Sigmoid colon (tissue), 7 donors: ENCODE results near the gene KRTAP9-7. TPM values are rescaled to one million over a fixed set of nuclear protein-coding genes. Genes with fewer than 3 reads are reported as not detected.
"Not testable (repeated sequence)": the region's sequence is repeated elsewhere in the genome, so short reads cannot be mapped to it uniquely, and the experiment has no call there.

Experiments
- DNase-seq: peaks from one replicate; pipeline ENCODE4 v3.0.0-alpha.2; 2019
- H3K27ac ChIP-seq, 4 donors: fragments of 200-600 bp; sonication (generic); one replicate each; pipeline ENCODE4 v1.5.1; 2016 to 2019; ENCODE audit warnings: mild to moderate bottlenecking in 1 of 4
- H3K27me3 ChIP-seq, 3 donors: fragments of 200-600 bp; sonication (generic); one replicate each; pipeline ENCODE4 v1.5.1; 2019; ENCODE audit warnings: mild to moderate bottlenecking in 1 of 3
- H3K36me3 ChIP-seq, 4 donors: fragments of 200-600 bp; sonication (generic); one replicate each; pipeline ENCODE4 v1.5.1; 2016 to 2019
- H3K4me1 ChIP-seq, 4 donors: fragments of 200-600 bp; sonication (generic); one replicate each; pipeline ENCODE4 v1.5.1; 2017 to 2019
- H3K4me3 ChIP-seq, 4 donors: fragments of 200-600 bp; sonication (generic); one replicate each; pipeline ENCODE4 v1.5.1; 2017 to 2019; ENCODE audit warnings: mild to moderate bottlenecking in 2 of 4, moderate library complexity in 1 of 4
- H3K9me3 ChIP-seq, 4 donors: fragments of 200-600 bp in 3 of 4; sonication (generic) in 3 of 4; one replicate each; pipeline versions ENCODE4 v1.5.1 to v1.6.1; 2013 to 2019
- EP300 ChIP-seq, 4 donors: sonication (generic); formaldehyde crosslinking; IDR thresholded peaks; one replicate each; pipeline ENCODE4 v1.6.1; 2017; ENCODE audit warnings: antibody characterized with exemption in 4 of 4
- POLR2A ChIP-seq, 2 donors: fragments of 450-650 bp; IDR thresholded peaks; one replicate each; pipeline ENCODE4 v1.6.1; 2016; ENCODE audit warnings: antibody characterized with exemption in 2 of 2, mild to moderate bottlenecking in 2 of 2, moderate library complexity in 2 of 2
- POLR2AphosphoS5 ChIP-seq, 4 donors: sonication (generic); formaldehyde crosslinking; IDR thresholded peaks; one replicate each; pipeline ENCODE4 v1.6.1; 2017; ENCODE audit warnings: antibody characterized with exemption in 4 of 4
- WGBS, 2 donors: extraction: QIAGEN DNeasy Blood & Tissue Kit; methylation state at CpG; one replicate each; pipeline ENCODE4 v1.1.7; 2013; 5-methylcytosine and 5-hydroxymethylcytosine counted together
- intact Hi-C: fragments of 100-400 bp; cut with DNase I; formaldehyde crosslinking; loops from one replicate; pipeline ENCODE4 v1.15.1; 2023
- polyA plus RNA-seq, 3 donors: library from polyadenylated mRNA; stranded (reverse); fragments of 200-250 nt; gene quantifications; one replicate each; pipeline ENCODE4 v1.2.3, GENCODE V29; 2013
- total RNA-seq, 4 donors: library from RNA; depleted of rRNA; stranded (reverse); fragments of >200 nt; gene quantifications; one replicate each; pipeline ENCODE4 v1.1.0, GENCODE V29; 2016
- TF ChIP-seq, protein P1 (sequence below), 4 experiments: fragments of 450-650 bp in 3 of 4; fragments of 200-600 bp in 1 of 4; IDR thresholded peaks; one replicate each; pipeline ENCODE4 v1.5.1; 2016 to 2019; ENCODE audit warnings: antibody characterized with exemption in 4 of 4, mild to moderate bottlenecking in 3 of 4, moderate library complexity in 2 of 4
- donor health status: healthy with polysubstance abuse.
- donor health status: Bipolar disorder and iron deficiency.
- donor health status: healthy.

The KRTAP9-7 gene, protein sequence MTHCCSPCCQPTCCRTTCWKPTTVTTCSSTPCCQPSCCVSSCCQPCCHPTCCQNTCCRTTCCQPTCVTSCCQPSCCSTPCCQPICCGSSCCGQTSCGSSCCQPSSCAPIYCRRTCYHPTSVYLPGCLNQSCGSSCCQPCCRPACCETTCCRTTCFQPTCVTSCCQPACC
- total RNA-seq = not detected
- polyA plus RNA-seq = not detected

DNA sequence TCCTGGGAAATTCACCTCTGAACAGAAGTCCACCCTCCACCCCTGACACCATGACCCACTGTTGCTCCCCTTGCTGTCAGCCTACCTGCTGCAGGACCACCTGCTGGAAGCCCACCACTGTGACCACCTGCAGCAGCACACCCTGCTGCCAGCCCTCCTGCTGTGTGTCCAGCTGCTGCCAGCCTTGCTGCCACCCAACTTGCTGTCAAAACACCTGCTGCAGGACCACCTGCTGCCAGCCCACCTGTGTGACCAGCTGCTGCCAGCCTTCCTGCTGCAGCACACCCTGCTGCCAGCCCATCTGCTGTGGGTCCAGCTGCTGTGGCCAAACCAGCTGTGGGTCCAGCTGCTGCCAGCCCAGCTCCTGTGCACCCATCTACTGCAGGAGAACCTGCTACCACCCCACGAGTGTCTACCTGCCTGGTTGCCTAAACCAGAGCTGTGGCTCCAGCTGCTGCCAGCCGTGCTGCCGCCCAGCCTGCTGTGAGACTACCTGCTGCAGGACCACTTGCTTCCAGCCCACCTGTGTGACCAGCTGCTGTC, at the start of gene KRTAP9-7:
TSS of gene KRTAP9-7 (plus strand) at position 51 of the 543 bp plus-strand sequence. CDS start at position 51, 0 bp downstream.
- H3K4me1 ChIP-seq, H3K4me3 ChIP-seq, H3K27me3 ChIP-seq, H3K27ac ChIP-seq, H3K36me3 ChIP-seq, DNase-seq, H3K9me3 ChIP-seq: not testable (repeated sequence)
- 48 to 86% methylated on average over 3 of the region's 3 CpGs for WGBS, 2 donors
- intact Hi-C loops = loop anchor here (1.0 kb wide), 1 partner anchor 11 kb away; no protein-coding TSS in a partner anchor

DNA sequence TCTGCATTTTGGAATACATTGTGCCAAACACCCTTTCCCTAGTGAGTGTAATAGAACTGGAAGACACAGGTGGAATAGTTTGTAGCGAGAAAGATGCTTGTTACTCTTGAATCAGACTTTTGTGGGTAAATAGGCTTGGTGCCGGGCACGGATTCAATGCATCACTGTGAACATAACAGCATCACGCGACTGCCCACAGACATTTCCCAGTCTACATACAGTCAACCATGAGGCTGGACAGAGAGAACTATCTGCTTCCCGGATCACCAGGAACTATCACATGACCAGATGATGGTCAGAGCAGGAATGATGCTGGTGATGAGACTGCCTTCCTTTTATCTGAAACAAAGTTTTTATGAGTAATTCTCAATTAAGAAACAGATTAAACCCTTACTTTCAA, 49.4 kb upstream of the KRTAP9-7 start:
- no peak for TF ChIP-seq EP300 (IDR thresholded peaks at IDR 0.05)
- TF ChIP-seq POLR2A (IDR thresholded peaks at IDR 0.05) = no peak
- TF ChIP-seq POLR2AphosphoS5 (IDR thresholded peaks at IDR 0.05) = no peak
- TF ChIP-seq, protein P1, sequence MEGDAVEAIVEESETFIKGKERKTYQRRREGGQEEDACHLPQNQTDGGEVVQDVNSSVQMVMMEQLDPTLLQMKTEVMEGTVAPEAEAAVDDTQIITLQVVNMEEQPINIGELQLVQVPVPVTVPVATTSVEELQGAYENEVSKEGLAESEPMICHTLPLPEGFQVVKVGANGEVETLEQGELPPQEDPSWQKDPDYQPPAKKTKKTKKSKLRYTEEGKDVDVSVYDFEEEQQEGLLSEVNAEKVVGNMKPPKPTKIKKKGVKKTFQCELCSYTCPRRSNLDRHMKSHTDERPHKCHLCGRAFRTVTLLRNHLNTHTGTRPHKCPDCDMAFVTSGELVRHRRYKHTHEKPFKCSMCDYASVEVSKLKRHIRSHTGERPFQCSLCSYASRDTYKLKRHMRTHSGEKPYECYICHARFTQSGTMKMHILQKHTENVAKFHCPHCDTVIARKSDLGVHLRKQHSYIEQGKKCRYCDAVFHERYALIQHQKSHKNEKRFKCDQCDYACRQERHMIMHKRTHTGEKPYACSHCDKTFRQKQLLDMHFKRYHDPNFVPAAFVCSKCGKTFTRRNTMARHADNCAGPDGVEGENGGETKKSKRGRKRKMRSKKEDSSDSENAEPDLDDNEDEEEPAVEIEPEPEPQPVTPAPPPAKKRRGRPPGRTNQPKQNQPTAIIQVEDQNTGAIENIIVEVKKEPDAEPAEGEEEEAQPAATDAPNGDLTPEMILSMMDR (IDR thresholded peaks at IDR 0.05) = no peak
- no peak overlapping the region for H3K27ac ChIP-seq
- WGBS, 2 donors = 87 to 93% methylated on average over 6 of the region's 6 CpGs
- H3K4me3 ChIP-seq = no peak overlapping the region
- intact Hi-C loops = no loop called here
- no peaks in the 10 kb centered on the region for H3K27me3 ChIP-seq
- no peaks in the 10 kb centered on the region for H3K4me1 ChIP-seq
- H3K36me3 ChIP-seq = no peaks in the 10 kb centered on the region
- no peaks in the 10 kb centered on the region for H3K9me3 ChIP-seq
- no peak for DNase-seq

DNA sequence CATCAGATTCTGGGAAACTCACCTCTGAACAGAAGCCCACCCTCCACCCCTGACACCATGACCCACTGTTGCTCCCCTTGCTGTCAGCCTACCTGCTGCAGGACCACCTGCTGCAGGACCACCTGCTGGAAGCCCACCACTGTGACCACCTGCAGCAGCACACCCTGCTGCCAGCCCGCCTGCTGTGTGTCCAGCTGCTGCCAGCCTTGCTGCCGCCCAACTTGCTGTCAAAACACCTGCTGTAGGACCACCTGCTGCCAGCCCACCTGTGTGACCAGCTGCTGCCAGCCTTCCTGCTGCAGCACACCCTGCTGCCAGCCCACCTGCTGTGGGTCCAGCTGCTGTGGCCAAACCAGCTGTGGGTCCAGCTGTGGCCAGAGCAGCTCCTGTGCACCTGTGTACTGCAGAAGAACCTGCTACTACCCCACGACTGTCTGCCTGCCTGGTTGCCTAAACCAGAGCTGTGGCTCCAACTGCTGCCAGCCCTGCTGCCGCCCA, 48.9 kb upstream of the KRTAP9-7 start, which contains the start of gene KRTAP9-2:
TSS of gene KRTAP9-2 (plus strand) at position 51 of the 498 bp plus-strand sequence. CDS start at position 58, 7 bp downstream.
- H3K27me3 ChIP-seq, H3K4me1 ChIP-seq, H3K4me3 ChIP-seq, H3K36me3 ChIP-seq, H3K27ac ChIP-seq, H3K9me3 ChIP-seq, DNase-seq, intact Hi-C loops: not testable (repeated sequence)
- WGBS, 2 donors = 59 to 70% methylated on average over 3 to 4 of the region's 4 CpGs

DNA sequence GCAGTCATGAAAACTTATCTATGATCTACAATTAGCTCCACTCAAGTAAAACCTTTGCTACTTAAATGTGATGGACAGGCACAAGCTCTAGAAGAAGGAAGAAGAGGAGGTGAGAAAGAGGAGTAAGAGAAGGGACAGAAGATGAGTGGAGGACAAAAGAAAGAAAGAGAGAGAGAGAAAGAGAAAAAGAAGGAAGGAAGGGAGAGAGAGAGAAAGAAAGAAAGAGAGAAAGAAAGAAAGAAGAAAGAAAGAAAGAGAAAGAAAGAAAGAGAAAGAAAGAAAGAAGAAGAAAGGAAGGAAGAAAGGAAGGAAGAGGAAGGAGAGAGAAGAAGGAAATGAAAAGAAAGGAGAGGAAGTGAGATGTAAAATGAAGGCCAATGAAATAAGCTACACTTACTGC, 45.4 kb upstream of the KRTAP9-7 start:
- no peaks in the 10 kb centered on the region for H3K36me3 ChIP-seq
- H3K9me3 ChIP-seq = no peaks in the 10 kb centered on the region
- H3K27ac ChIP-seq = no peak overlapping the region
- intact Hi-C loops = no loop called here
- no peak overlapping the region for H3K4me3 ChIP-seq
- H3K4me1 ChIP-seq = no peaks in the 10 kb centered on the region
- no peak for DNase-seq
- no peaks in the 10 kb centered on the region for H3K27me3 ChIP-seq
- TF ChIP-seq, protein P1 (IDR thresholded peaks at IDR 0.05) = no peak
- TF ChIP-seq POLR2AphosphoS5 (IDR thresholded peaks at IDR 0.05) (no peak), EP300 (IDR thresholded peaks at IDR 0.05) (no peak), POLR2A (IDR thresholded peaks at IDR 0.05) (no peak)

DNA sequence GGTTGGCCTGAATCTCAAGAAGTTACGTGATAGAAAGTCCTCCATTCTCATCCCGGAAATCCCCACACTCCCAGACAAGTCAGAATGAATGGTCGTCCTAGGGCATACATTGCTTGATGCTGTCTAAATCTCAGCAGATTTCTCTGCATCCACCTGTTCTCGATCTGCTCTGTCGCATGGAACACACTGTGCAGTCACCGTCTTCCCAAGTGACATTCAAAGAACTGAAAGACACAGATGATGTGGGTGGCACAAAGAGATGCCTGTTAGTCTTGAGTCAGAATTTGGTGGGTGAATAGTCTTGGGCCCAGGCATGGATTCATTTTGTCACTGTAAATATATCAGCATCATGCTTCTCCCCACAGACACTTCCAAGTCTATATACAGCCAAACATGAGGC, 43.8 kb upstream of the KRTAP9-7 start:
- Histone ChIP-seq H3K4me1 (no peaks in the 10 kb centered on the region), H3K27me3 (no peaks in the 10 kb centered on the region), H3K27ac (no peak overlapping the region), H3K9me3 (no peaks in the 10 kb centered on the region), H3K36me3 (no peaks in the 10 kb centered on the region), H3K4me3 (no peak overlapping the region)
- no peak for DNase-seq
- TF ChIP-seq, protein P1 (IDR thresholded peaks at IDR 0.05) = no peak
- no peak for TF ChIP-seq POLR2A (IDR thresholded peaks at IDR 0.05)
- TF ChIP-seq EP300 (IDR thresholded peaks at IDR 0.05) = no peak
- TF ChIP-seq POLR2AphosphoS5 (IDR thresholded peaks at IDR 0.05) = no peak
- 90 to 92% methylated on average over 6 of the region's 6 CpGs for WGBS, 2 donors
- intact Hi-C loops = no loop called here

DNA sequence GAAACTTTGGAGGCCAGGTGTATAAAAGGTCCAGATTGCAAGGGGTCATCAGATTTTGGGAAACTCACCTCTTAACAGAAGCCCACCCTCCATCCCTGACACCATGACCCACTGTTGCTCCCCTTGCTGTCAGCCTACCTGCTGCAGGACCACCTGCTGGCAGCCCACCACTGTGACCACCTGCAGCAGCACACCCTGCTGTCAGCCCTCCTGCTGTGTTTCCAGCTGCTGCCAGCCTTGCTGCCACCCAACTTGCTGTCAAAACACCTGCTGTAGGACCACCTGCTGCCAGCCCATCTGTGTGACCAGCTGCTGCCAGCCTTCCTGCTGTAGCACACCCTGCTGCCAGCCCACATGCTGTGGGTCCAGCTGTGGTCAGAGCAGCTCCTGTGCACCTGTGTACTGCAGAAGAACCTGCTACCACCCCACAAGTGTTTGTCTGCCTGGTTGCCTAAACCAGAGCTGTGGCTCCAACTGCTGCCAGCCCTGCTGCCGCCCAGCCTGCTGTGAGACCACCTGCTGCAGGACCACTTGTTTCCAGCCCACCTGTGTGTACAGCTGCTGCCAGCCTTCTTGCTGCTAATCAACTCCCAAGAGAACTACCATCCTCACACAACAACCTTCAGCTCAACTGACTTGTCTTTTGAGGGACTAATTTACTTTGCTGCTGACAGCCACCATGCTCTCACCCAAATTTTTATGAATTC, 42.9 kb upstream of the KRTAP9-7 start, which contains the start of gene KRTAP9-3:
TSS of gene KRTAP9-3 (plus strand) at position 51 of the 707 bp plus-strand sequence. CDS start at position 104, 53 bp downstream.
- intact Hi-C loops, H3K27ac ChIP-seq: not testable (repeated sequence)
- WGBS, 2 donors = 84 to 95% methylated on average over 1 of the region's 1 CpG

DNA sequence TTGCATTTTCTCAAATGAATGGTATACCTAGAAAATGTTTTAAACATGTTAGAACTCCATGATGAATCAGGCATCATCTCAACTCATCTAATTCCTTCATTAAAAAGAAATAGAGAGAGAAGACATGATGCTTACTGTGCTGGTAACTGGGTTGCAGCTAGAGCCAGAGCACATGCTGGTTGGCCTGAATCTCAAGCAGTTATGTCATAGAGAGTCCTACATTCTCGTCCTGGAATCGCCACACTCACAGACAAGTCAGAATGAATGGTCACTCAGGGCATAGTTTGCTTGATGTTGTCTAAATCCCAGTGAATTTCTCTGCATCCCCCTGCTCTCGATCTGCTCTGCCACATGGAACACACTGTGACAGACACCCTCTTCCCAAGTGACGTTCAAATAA, 38.4 kb upstream of the KRTAP9-7 start:
- H3K4me3 ChIP-seq, H3K36me3 ChIP-seq, H3K9me3 ChIP-seq, H3K4me1 ChIP-seq, H3K27ac ChIP-seq, intact Hi-C loops, H3K27me3 ChIP-seq, DNase-seq: not testable (repeated sequence)
- WGBS, 2 donors = 84 to 89% methylated on average over 4 of the region's 4 CpGs

More for the DNA sequence above, 42.9 kb upstream of the KRTAP9-7 start, which contains the start of gene KRTAP9-3:
- DNase-seq, H3K36me3 ChIP-seq, H3K4me3 ChIP-seq, H3K27me3 ChIP-seq, H3K9me3 ChIP-seq, H3K4me1 ChIP-seq: not testable (repeated sequence)

DNA sequence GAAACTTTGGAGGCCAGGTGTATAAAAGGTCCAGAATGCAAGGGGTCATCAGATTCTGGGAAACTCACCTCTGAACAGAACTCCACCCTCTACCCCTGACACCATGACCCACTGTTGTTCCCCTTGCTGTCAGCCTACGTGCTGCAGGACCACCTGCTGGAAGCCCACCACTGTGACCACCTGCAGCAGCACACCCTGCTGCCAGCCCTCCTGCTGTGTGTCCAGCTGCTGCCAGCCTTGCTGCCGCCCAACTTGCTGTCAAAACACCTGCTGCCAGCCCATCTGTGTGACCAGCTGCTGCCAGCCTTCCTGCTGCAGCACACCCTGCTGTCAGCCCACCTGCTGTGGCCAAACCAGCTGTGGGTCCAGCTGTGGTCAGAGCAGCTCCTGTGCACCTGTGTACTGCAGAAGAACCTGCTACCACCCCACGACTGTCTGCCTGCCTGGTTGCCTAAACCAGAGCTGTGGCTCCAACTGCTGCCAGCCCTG, 37.5 kb upstream of the KRTAP9-7 start, which contains the start of gene KRTAP9-8:
TSS of gene KRTAP9-8 (plus strand) at position 51 of the 489 bp plus-strand sequence. CDS start at position 104, 53 bp downstream.
- intact Hi-C loops, H3K36me3 ChIP-seq, H3K27me3 ChIP-seq, H3K9me3 ChIP-seq, DNase-seq, H3K4me3 ChIP-seq, H3K27ac ChIP-seq, H3K4me1 ChIP-seq: not testable (repeated sequence)
- 28 to 47% methylated on average over 3 of the region's 3 CpGs for WGBS, 2 donors
